HuH-7 (cell line): ENCODE results near the gene ATL2.
A peak's percentile ranks its signal among the peaks of the same experiment; 100 is the strongest.
"Not testable (repeated sequence)": the region's sequence is repeated elsewhere in the genome, so short reads cannot be mapped to it uniquely, and the experiment has no call there.

ENCODE experiments used
- DNase-seq: peaks from one replicate; pipeline ENCODE4 v3.0.0; 2011; ENCODE audit warnings: low spot score

The ATL2 gene

GRCh38 chr2:38327580-38327979 lies 49.5 kb downstream of the ATL2 start:
- no peak for DNase-seq

GRCh38 chr2:38323623-38324022 lies 53.5 kb downstream of the ATL2 start:
- DNase-seq, result no peak

- DNase-seq, result no peak
Measured at GRCh38 chr2:38322224-38322914, 54.7 kb downstream of the ATL2 start.

GRCh38 chr2:38319240-38319639 lies 57.8 kb downstream of the ATL2 start:
- not testable (repeated sequence) for DNase-seq

GRCh38 chr2:38317725-38318124 lies 59.3 kb downstream of the ATL2 start:
- DNase-seq, result no peak

GRCh38 chr2:38315707-38316333 lies 61.3 kb downstream of the ATL2 start:
- DNase-seq, result peak; percentile 15

- no peak for DNase-seq
Measured at GRCh38 chr2:38308821-38309220, 68.3 kb downstream of the ATL2 start.

- no peak for DNase-seq
Measured at GRCh38 chr2:38301969-38302702, 74.9 kb downstream of the ATL2 start.

GRCh38 chr2:38301340-38301968 lies 75.6 kb downstream of the ATL2 start:
- DNase-seq, result no peak

GRCh38 chr2:38298539-38298938 lies 78.5 kb downstream of the ATL2 start:
- DNase-seq, result no peak

GRCh38 chr2:38296197-38296780 lies 80.8 kb downstream of the ATL2 start:
- no peak for DNase-seq

GRCh38 chr2:38294597-38294996 lies 82.5 kb downstream of the ATL2 start:
- no peak for DNase-seq

- no peak for DNase-seq
Measured at GRCh38 chr2:38293152-38293865, 83.8 kb downstream of the ATL2 start.

GRCh38 chr2:38290332-38290731 lies 86.7 kb downstream of the ATL2 start:
- DNase-seq, result no peak

- DNase-seq, result no peak
Measured at GRCh38 chr2:38284971-38285370, 92.1 kb downstream of the ATL2 start.

- DNase-seq, result no peak
Measured at GRCh38 chr2:38281095-38281742, 95.9 kb downstream of the ATL2 start.

GRCh38 chr2:38279201-38279600 lies 97.9 kb downstream of the ATL2 start:
- no peak for DNase-seq

- DNase-seq, result not testable (repeated sequence)
Measured at GRCh38 chr2:38278117-38278438, 99.0 kb downstream of the ATL2 start.

GRCh38 chr2:38277245-38278116 lies 99.6 kb downstream of the ATL2 start:
- no peak for DNase-seq
